HCT116 (cell line): ENCODE results near the gene RPH3AL.

Experiments
- CEBPB ChIP-seq: IDR thresholded peaks from 2 replicates; pipeline ENCODE4 v1.6.1; 2012; ENCODE audit warnings: low read depth
- EZH2 ChIP-seq: fragments of 200-600 bp; sonication (generic); IDR thresholded peaks from 2 replicates; pipeline ENCODE4 v1.6.1; 2017; ENCODE audit warnings: antibody characterized with exemption, mixed run types
- JUND ChIP-seq: IDR thresholded peaks from 2 replicates; pipeline ENCODE4 v1.6.1; 2012
- POLR2AphosphoS5 ChIP-seq: IDR thresholded peaks from 2 replicates; pipeline ENCODE4 v1.6.1; 2011; ENCODE audit warnings: mild to moderate bottlenecking, low read depth, low read length, moderate library complexity
- RAD21 ChIP-seq: IDR thresholded peaks from 2 replicates; pipeline ENCODE4 v1.6.1; 2012; ENCODE audit warnings: low read depth, mild to moderate bottlenecking
- TF ChIP-seq, protein P1 (sequence below): IDR thresholded peaks from 2 replicates; pipeline ENCODE4 v1.6.1; 2012
- TF ChIP-seq, protein P2 (sequence below), 3 experiments: fragments of 200-600 bp in 1 of 3; sonication (generic) in 1 of 3; IDR thresholded peaks in 2 of 3; conservative IDR thresholded peaks in 1 of 3; 2 replicates each; pipeline ENCODE4 v1.5.1; 2012 to 2017; ENCODE audit warnings: low read depth in 2 of 3, low read length in 2 of 3, antibody characterized with exemption in 1 of 3, borderline replicate concordance in 1 of 3, control low read depth in 1 of 3, mild to moderate bottlenecking in 1 of 3, mixed read lengths in 1 of 3, mixed run types in 1 of 3, moderate library complexity in 1 of 3; ENCODE audit not compliant: insufficient read depth in 1 of 3
- TF ChIP-seq, protein P3 (sequence below): IDR thresholded peaks from 2 replicates; pipeline ENCODE4 v1.6.1; 2012

DNA sequence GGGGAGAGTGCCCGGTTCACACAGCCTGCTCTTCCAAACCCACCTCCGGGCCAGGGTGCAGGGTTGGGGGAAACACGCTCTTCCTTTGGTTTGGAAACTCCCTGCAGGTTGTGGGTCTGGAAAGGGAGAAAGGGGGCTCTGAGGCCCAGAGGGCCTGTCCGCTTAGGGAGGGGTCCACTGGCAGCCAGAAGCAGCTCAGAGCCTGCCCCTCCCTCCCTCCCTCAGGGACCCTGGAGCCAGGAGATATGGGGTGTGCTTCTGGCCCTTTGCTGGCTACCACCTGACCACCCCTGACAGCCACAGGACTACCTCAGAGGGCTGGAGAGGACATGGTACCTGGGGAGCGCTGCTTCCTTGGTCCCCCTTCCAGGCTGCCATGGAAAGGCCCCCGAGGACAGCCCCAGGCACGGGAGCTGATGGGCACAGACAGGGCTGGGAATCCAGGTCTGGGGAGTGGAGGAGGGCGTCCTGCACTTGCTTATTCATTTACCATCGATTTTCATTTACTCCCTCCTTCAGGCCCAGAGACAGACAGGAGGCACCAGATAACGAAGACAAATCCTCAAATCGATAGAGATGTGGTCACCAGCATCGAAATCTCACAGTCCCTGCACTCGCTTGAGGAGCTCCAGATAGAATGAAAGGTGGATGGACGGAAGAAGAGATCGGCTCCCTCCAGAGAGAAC, 122.8 kb downstream of the RPH3AL start:
- TF ChIP-seq, protein P1, sequence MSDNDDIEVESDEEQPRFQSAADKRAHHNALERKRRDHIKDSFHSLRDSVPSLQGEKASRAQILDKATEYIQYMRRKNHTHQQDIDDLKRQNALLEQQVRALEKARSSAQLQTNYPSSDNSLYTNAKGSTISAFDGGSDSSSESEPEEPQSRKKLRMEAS = no peak
- TF ChIP-seq, protein P2, sequence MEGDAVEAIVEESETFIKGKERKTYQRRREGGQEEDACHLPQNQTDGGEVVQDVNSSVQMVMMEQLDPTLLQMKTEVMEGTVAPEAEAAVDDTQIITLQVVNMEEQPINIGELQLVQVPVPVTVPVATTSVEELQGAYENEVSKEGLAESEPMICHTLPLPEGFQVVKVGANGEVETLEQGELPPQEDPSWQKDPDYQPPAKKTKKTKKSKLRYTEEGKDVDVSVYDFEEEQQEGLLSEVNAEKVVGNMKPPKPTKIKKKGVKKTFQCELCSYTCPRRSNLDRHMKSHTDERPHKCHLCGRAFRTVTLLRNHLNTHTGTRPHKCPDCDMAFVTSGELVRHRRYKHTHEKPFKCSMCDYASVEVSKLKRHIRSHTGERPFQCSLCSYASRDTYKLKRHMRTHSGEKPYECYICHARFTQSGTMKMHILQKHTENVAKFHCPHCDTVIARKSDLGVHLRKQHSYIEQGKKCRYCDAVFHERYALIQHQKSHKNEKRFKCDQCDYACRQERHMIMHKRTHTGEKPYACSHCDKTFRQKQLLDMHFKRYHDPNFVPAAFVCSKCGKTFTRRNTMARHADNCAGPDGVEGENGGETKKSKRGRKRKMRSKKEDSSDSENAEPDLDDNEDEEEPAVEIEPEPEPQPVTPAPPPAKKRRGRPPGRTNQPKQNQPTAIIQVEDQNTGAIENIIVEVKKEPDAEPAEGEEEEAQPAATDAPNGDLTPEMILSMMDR (IDR thresholded peaks at IDR 0.05 in 2 of 3, conservative IDR thresholded peaks at IDR 0.05 in 1 of 3; ENCODE audit: borderline replicate concordance in 1 of 3, insufficient read depth in 1 of 3, low read depth in 2 of 3, low read length in 2 of 3) = no peak
- TF ChIP-seq CEBPB = no peak
- TF ChIP-seq EZH2 = no peak
- TF ChIP-seq POLR2AphosphoS5 = no peak
- TF ChIP-seq JUND = no peak
- no peak for TF ChIP-seq RAD21
- TF ChIP-seq, protein P3, sequence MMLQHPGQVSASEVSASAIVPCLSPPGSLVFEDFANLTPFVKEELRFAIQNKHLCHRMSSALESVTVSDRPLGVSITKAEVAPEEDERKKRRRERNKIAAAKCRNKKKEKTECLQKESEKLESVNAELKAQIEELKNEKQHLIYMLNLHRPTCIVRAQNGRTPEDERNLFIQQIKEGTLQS = no peak
